Activated T-helper 1 cell treated with anti-CD3 and anti-CD28 coated beads, Interleukin-2, amount 50 U/mL, for 16 hours (primary cell): ENCODE measurements around the gene KRT82.
"Not testable (repeated sequence)": the region's sequence is repeated elsewhere in the genome, so short reads cannot be mapped to it uniquely, and the experiment has no call there.

ENCODE experiments used
- DNase-seq, 2 donors: peaks; one replicate each; pipeline ENCODE4 v3.0.0-alpha.2; 2020; ENCODE audit warnings: low read depth in 1 of 2, low spot score in 1 of 2

Gene KRT82

DNA sequence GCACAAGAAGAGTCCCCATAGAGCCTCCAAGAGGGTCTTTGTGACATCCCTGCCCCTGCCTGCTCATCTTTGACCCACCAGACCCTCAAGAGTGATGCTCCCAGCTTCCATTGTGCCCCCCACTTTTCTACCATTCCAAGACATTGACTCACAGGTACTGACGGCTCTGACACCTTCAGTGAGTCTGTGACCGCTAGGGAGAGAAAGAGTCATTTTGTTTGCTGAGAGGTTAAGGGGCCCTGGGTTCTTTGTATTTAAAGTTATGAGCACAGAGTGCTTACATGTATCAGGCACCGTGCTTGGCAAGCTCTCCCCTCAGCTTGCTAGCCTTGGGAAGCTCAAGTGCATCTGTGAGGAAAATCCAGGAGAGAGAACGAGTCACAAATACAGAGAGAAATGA lies 7.1 kb upstream of the KRT82 start:
- no peak for DNase-seq

DNA sequence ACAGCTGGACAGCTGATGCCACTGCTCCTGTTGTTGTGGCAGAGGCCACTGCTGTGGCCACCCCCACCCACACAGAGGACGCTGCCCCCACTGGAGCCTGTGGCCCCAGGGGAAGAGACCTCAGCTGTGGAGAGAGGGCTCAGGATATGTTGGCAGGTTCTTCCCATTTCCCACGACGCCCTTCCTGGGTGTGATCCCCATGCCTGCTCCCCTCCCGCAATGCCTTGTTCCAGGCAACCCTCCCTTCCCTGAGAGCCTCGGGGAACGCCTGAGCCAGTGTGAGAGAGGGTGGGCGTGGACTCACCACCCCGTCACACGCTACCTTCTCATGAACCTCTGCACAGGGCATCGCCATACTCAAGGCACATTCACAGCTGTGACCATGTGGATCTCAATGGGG lies 5.7 kb upstream of the KRT82 start:
- DNase-seq, result no peak

DNA sequence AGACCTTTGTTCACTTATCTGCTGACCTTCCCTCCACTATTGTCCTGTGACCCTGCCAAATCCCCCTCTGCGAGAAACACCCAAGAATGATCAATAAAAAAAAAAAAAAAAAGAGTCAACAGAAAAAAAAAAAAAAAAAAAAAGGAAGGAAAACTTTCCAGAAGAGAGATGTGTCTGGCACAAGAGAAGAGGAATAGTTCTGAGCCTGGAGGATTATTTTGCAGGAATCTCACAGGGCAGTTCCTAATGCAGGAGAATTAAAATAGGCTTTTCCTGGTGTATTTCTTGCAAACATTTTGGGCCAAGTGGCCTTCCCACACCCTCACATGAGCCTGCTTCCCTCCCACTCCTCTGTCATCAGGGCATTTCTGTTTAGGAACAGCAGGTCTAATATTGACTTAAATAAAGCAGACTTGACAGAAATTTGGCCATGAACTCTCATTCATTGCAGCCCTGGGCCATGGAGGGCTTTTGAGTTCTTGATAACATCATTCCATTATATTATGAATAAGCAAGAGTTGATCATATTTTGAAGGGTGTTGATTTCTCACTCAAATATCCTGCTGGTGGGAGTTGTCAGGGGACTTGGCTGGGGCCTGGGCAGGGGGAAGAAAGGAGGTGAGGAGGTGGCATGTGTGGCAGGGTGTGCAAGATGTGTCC lies 4.6 kb upstream of the KRT82 start:
- not testable (repeated sequence) for DNase-seq

DNA sequence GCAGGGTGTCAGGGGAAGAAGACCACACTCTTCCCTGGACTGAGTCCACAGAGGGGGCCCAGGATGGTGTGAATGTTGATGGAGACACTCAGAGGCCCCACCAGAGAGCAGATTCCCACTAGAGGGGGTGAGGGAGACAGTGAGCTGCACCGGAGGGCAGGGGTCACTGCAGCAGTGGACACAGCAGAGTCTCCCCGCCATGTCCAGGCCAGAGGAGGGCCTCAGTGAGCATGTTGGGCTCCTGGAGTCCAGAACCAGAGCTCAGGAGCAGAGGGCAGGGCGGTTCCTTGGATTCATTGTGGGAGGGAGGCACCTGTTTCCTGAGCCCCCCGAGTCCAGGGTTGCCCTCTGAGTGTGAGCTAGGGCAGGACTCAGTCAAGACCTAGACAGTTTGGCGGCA lies 1.8 kb upstream of the KRT82 start:
- no peak for DNase-seq

DNA sequence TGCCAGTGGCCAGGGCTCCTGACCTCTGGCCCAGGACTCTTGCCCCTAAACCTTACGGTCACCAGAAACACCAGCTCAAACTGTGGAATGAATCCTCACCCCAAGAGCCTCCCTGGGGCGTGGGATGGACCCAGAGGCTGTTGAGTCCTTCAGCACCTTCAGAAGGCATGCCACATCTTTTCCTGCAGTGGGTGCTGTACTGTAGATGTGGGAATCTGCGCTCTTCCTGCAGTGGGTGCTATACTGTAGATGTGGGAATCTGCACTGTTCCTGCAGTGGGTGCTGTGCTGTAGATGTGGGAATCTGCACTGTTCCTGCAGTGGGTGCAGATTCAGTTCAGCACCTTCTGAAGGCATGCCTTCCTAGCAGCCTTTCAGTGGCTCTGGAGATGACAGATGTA lies 1.2 kb downstream of the KRT82 start:
- no peak for DNase-seq

DNA sequence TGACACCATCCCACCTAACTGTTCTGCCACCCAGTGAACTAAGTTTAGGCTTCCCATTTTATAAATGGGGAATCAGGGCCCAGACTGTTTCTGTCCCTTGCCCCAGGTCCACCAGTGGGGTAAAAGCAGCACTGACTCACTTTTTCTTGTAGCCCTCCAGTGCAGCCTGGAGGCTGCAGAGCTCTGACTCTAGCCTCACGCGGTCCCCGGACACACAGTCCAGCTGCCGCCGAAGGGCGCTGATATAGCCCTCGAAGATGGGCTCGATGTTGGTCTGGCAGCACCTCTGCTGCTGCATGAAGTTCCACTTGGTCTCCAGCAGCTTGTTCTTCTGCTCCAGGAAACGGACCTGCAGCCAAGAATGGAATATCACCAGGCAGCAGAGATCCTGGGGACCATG lies 2.6 kb downstream of the KRT82 start:
- no peak for DNase-seq

DNA sequence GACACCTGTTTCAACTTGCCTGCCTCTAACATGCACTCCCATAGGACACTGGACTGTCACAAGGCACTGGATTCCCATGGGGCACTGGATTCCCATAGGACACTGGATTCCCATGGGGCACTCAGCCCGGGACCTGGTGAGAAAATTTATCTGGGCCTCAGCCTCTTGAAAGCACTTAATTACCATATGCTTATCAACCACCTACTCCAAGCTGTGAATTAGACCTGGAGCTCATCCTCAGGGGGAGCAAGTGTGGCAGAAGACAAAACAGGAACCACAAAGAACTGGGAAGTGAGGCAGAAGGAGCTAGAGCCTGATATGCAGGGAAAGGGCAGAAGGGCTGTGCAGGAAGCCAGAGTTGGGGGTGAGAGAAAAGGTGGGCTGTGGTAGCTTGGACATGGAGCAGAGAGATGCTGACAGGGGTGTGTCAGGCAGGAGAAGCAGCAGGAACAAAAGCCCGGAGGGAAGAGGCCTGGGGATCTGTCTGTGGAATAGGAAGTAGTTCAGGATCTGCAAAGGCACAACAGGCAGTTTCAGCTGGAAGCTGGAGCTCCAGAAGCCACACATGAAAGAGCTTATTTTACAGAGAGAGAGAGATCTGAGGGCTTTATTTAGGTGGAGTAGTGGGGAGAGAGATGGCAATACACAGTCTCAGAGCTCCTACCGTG lies 3.1 kb downstream of the KRT82 start:
- no peak for DNase-seq

DNA sequence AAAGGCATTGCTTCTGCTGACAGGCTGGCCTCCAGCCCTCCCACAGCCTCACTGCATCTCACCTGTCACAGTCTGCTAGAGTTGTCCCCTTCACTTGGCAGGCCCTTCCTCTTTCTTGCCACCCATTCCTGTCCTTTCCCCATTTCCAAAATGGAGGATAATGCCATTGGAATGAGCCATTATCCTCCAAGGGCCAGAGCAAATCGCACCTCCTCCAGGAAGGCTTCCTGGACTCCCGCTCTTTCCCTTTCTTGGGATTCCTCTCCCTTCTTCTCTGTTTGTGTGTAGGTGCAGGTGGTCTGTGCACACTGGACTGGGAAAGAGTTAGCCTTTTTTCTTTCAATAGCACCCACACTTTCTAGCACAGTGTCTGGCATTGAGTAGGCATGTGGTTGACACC lies 3.8 kb downstream of the KRT82 start:
- no peak for DNase-seq

DNA sequence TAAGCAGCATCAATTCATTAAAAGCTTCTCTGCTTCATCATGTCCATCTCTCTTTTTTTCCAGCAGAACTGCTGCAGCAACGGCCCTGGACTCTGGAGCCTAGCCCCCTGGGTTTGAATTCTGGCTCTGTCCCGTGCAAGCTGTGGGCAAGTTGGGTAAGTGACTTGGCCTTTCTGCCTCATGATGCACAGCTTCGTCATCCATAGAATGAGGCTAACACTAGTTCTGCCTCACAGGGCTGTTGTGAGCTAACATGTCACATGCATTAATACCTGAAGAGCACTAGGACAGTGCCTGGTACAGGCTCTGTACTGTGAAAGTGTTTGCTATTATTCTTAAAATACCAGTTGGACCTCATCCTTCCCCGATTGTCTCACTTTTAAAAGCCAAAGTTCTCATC lies 4.2 kb downstream of the KRT82 start:
- DNase-seq, result no peak

DNA sequence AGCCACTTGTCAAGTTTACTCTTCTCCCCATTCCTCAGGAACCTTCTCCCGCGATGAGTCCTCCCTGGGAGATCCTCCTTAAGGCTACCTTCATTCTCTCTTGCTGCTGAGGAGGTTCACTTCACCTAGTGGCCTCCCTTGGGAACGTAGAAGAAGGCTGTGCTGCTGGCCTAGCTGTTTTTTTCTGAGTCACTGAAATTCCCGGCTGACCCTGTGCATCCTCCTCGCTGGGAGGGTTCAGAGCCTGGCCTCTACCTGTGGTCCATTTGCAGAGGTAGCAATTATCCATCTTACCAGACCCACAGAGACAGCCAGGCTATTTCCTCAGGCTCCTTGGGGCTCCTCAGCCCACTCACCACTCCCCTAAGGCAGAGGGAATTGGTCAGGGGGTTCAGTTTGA lies 4.6 kb downstream of the KRT82 start:
- no peak for DNase-seq

DNA sequence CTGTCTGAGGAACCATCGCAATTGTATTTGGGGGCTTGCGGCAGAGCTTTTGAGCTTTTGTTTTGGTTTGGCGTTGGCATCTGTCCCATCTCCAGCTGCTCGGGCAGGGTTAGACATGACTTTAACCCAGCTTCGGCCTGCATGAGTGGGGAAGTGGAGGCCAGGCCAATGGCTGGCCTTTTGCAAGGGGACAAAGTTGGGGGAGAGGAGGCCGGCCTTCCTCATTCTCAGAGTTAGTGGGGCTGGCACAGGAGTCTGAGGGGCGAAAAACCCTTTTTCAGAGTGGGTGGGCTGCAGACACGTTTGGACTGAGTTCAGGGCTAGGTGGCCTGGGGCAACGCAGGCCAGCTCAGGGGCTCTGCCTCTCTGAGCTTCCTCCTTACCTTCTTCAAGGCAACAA lies 5.2 kb downstream of the KRT82 start:
- no peak for DNase-seq

DNA sequence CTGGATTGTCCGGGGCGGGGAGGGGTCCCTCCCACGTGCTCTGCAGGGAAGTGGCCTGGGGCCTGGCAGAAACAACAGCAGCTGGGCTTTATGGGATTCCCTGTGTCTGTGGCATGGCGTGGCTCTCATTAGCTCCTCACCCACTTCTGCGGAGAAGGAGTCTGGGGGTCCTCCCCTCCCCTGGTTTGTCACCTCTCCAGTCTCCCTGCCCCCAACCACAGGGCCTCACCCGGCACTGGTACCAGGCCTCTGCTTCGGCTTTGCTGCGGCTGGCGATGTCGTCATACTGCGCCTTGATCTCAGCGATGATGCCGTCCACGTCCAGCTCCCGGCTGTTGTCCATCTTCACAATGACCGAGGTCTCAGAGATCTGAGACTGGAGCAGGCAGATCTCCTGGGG lies 6.4 kb downstream of the KRT82 start:
- DNase-seq, result no peak

DNA sequence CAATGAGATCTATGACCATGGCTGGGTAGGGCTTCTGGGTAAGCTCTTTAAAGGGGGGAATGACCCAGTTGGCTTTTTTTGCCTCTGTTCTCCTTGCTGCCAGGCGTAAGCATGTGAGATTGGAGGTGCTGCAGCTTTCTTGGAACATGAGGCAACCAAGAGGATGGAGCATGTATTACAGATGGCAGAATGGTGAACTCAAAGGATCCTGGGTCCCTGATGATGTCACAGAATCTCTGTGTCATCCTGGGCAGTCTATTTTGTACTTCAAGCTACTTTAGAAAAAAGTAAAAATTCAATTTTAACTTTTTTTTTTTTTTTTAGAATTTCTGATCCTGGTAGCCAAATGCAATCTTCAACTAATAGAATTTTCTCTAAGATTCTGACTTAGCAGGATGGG lies 8.0 kb downstream of the KRT82 start:
- DNase-seq, result no peak

DNA sequence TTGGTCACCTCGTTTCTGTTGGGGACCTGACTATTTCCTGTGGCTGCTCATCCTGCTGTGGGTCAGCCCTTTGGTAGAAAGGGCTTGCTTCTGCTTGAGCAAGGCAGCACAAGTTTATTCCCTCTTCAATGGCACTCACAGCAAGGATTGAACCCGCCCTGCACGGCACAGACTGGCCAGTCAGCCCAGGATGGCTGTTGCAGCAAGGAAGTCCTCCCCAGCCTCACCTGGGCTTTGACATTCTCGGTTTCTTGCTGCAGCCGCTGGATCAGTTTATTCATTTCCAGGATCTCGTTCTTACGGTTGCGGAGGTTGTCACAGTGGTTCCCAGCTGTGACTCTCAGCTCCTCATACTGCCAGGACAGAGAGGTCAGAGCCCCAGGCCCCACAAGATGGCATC lies 9.5 kb downstream of the KRT82 start:
- no peak for DNase-seq

DNA sequence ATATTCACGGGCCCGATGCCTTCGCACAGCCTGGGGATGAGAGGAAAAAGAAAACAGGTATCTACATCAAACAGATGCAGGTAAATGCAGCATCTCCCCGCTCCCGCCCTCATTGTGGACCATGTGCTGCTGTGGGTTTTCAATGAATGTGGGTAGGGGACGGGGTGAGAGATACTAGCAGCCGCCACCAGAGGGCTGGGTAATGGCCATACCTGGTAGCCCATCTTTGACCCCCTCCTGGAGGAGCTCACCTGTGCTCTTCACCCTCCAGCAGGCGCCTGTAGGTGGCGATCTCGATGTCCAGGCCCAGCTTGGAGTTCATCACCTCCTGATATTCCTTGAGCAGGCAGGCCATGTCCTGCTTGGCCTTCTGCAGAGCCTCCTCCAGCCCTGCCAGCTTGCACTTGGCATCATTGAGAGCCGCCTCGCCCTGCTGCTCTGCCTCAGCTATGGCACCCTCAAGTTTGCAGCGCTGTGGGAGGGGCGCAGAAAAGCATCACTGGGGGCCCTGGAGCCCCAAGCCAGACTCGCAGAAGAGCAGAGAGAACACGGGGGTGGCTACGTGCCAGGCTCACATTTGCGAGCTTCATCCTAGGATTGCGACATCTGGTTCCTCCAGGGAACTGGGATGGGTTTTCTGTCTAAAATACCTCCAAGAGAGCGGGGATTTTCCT lies 10.2 kb downstream of the KRT82 start:
- DNase-seq, result no peak

DNA sequence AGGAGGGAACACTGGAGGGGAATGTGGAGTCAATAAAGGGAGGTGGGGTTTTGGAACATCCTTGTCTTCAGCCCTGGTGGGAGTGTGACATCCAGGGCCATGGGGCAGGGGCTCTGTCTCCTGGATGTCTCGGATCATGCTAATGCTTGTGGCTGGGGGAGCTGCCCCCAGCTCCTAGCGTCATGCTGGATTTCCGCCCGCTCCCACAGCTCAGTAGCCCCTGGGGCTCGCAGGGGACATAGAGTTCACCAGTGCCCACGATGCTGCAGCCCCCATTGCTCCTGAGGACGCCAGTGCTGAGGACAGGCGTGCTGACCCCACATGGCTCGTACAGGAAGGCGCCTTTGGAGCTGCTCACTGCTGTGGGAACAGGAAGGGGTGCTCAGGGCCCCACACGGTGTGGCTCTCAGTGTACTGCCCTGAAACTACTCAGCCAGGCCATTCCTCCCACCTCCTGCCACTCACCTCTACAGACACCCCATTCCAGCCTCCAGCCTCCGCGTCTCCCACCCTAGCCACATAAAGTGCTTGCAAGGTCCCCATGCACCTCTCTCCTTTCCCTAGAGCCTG lies 11.2 kb downstream of the KRT82 start:
- no peak for DNase-seq

DNA sequence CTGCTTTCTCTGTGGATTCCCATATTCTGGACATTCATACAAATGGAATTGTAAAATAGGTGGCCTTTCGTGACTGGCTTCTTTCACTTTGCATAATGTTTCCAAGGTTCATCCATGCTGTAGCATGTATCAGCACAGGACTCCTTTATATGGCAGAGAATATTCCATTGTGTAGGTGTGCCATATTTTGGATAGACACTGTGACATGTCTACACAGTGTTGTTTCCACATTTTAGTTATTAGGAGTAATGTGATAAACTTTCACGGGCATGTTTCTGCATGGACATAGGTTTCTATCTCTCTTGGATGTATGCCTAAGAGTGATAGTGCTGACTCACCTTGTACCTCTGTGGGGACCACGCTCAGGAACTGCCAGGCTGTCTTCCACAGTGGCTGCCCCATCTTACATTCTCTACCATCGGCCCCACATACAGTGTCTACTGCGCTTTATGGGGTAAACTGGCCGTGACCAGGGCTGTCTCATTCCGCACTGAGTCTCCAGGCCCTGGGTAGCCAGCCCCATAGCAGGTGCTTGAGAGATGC lies 13.6 kb downstream of the KRT82 start:
- no peak for DNase-seq

DNA sequence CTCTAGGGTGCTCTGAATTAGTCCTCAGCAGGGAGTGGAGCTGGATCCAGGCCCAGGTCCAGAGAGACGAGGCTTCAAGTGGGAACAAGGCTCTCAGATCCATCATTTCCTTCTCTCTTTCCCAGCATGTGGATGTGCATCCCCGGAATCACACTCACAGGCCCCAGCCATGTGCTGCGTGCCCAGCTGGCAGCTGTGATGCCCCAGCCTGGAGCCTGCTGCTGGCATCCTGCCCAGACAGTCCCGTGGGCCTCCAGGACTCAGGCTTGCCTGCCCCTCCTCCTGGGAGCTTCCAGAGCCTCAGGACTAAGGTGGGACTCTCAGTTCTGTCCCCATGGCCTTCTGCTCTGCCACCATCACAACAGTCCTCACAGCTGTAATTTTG lies 14.5 kb downstream of the KRT82 start:
- DNase-seq, result no peak

DNA sequence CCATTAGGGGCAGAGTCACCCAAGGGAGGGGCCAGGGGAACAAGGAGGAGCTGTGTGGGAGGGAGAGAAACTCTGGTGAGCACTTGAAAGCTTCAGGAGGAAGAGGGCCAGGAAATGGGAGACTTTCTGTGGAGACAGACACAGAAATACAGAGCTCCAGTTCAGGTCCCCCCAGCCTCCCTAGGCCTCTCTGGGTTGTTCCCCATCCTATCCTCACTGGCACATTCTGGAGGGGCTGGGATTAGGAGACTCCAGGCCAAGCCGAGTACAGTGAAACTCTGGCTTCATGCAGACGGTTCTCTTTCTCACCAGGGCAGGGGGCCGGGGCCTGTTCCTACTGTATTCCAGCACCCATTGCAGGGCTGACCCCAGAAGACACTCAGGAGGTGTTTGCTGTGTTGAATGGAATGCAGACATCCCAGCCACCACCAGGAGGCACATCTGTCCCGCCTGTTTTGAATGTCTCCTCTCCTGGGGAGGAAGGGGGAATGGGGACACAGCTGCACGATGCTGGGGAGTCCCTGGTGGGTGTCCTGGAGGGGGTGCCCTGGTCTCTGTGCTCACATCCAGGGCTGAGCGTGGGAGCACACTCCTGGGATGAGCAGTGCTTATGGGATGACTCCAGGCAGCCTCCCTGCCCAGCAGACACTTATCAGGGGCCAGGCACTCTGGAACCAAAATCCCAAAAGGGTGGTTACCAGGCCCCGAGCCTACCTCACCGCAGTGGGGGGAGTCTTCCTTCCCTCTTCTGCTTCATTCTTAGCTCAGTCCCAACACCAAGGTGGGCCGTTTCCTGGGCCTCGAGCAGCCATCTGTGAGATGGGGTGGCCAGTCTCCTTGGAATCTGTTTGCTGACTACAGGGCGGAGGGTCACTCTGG lies 15.2 kb downstream of the KRT82 start:
- no peak for DNase-seq

DNA sequence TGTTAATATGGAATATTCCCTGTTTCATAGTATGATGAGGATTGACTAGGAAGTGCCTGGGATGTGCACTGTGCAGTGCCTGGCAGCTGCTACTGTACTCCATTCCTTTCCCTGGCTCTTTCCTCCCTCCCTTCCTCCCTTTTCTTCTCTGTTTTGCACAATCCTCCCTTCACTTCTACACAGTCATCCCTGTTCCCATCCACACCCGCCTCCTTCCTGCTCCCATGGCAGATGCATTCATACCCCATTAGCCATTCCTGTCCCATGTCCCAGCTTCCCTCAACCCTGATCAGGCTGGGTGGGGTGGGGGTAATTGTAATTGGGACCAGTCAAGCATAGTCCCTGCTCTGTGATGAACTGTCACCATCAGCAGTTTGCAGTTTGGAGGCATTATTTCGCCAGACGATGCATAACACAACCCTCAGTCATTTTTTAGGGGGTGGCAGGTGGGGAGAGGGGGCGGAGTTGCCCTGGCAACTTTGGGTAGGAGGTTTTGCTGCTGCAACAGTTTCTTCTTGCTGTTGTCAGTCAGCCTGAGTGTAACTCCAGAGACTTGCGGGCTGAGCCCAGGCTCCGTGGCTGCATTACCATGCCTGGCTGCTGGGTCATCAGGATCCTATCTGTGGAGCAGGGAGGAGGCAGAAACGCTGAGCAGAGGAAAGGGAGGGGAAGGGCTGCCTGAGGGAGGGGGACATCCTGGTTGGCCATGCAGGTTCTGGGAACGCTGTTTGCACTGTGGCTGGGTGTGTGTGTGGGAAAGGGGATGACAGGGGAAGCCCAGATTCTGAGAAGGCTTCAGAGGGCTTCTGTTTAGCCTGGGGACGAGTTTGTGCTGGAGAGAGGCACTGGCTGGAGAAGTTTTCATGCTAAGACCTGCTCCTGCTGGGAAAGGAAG lies 16.6 kb downstream of the KRT82 start:
- DNase-seq, result no peak
